Peyer's patch (tissue), 4 donors: ENCODE measurements around the gene DCP1B. TPM values are rescaled to one million over a fixed set of nuclear protein-coding genes. Genes with fewer than 3 reads are reported as not detected.

Experiments
- DNase-seq, 3 donors: peaks; one replicate each; pipeline ENCODE4 v3.0.0-alpha.2; 2017 to 2019
- H3K27ac ChIP-seq, 4 donors: fragments of 200-600 bp; sonication (generic); one replicate each; pipeline ENCODE4 v1.5.1; 2016 to 2019
- H3K27me3 ChIP-seq, 2 donors: fragments of 200-600 bp; sonication (generic); one replicate each; pipeline ENCODE4 v1.5.1; 2019
- H3K36me3 ChIP-seq, 3 donors: fragments of 200-600 bp; sonication (generic); one replicate each; pipeline ENCODE4 v1.5.1; 2016 to 2019
- H3K4me1 ChIP-seq, 4 donors: fragments of 200-600 bp; sonication (generic); one replicate each; pipeline ENCODE4 v1.5.1; 2016 to 2019
- H3K4me3 ChIP-seq, 4 donors: fragments of 200-600 bp; sonication (generic); 1 replicate in 3 of 4; 2 replicates in 1 of 4; pipeline ENCODE4 v1.5.1; 2016 to 2019; ENCODE audit warnings: mild to moderate bottlenecking in 1 of 4
- H3K9me3 ChIP-seq, 4 donors: fragments of 200-600 bp; sonication (generic); one replicate each; pipeline ENCODE4 v1.5.1; 2016 to 2019; ENCODE audit warnings: mild to moderate bottlenecking in 1 of 4
- POLR2A ChIP-seq, 2 donors: fragments of 450-650 bp; IDR thresholded peaks; one replicate each; pipeline ENCODE4 v1.5.1; 2017; ENCODE audit warnings: antibody characterized with exemption in 2 of 2, mild to moderate bottlenecking in 2 of 2, moderate library complexity in 2 of 2
- total RNA-seq, 4 donors: library from RNA; depleted of rRNA; stranded (reverse); fragments of >200 nt; gene quantifications; one replicate each; pipeline ENCODE4 v1.1.0, GENCODE V29; 2016
- TF ChIP-seq, protein P1 (sequence below), 6 experiments: fragments of 450-650 bp in 4 of 6; fragments of 200-600 bp in 2 of 6; sonication (generic) in 1 of 6; IDR thresholded peaks; one replicate each; pipeline ENCODE4 v1.5.1; 2017 to 2019; ENCODE audit warnings: antibody characterized with exemption in 6 of 6, mild to moderate bottlenecking in 3 of 6, moderate library complexity in 1 of 6

The DCP1B gene
- total RNA-seq, 4 donors from 2014 or later: 14.7 to 54.5 (median 18.6) TPM

DNA sequence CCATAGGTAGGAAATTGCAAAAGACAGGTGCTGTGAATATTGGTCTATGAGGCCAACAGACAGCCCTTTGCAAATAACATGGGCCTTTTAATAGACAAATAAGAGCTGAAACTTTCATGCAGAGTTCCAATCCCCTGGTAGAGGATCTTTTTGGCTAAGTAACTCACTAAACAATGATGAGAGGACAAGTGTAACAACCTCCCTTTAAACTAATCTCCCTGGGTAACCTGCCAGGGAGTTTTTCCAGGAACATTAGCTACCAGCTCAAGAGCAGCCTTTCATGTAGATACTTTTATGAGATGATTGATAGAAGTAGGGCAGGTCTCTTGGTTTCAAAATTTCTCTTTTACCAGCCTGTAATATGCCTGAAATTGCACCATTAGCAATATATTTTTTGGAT lies 34.8 kb upstream of the DCP1B start:
- no peaks in the 10 kb centered on the region for H3K36me3 ChIP-seq
- H3K27me3 ChIP-seq: no peaks in the 10 kb centered on the region
- H3K4me3 ChIP-seq: no peak overlapping the region
- no peak for DNase-seq
- no peak overlapping the region for H3K27ac ChIP-seq
- no peaks in the 10 kb centered on the region for H3K9me3 ChIP-seq
- H3K4me1 ChIP-seq: peaks cover 0 to 11% (median 5%) of the 10 kb centered on the region in 4 donors
- TF ChIP-seq, protein P1, sequence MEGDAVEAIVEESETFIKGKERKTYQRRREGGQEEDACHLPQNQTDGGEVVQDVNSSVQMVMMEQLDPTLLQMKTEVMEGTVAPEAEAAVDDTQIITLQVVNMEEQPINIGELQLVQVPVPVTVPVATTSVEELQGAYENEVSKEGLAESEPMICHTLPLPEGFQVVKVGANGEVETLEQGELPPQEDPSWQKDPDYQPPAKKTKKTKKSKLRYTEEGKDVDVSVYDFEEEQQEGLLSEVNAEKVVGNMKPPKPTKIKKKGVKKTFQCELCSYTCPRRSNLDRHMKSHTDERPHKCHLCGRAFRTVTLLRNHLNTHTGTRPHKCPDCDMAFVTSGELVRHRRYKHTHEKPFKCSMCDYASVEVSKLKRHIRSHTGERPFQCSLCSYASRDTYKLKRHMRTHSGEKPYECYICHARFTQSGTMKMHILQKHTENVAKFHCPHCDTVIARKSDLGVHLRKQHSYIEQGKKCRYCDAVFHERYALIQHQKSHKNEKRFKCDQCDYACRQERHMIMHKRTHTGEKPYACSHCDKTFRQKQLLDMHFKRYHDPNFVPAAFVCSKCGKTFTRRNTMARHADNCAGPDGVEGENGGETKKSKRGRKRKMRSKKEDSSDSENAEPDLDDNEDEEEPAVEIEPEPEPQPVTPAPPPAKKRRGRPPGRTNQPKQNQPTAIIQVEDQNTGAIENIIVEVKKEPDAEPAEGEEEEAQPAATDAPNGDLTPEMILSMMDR (IDR thresholded peaks at IDR 0.05): no peak
- TF ChIP-seq POLR2A (IDR thresholded peaks at IDR 0.05): no peak

DNA sequence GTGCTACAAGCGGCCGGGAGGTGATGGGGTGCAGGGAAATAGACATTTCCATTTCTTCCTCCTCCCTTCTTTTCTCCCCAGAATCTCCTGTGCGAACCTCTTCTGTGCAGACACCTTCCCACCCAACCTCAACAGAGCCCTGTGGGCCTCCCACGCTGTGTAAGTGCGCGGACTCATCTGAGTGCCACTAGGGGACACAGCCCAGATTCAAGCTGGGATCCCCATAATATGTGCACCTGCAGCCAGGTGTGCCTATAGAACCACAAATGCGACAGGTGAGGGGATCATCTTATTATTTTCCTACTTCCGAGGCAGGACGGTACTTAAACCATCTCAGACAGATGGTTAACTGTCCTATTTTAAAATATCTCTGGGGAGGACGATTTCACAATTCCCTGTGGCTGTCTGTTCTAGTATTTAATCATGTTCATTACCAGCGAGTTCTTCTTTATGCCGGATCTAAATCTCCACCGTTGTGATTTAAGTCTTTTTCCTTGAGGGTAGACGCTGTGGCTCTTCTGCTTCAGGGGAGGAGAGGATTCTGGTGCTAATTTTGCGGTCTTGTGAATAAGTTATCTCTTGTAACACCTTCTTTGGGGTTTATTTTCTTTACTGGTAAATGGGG lies 31.3 kb upstream of the DCP1B start:
- Histone ChIP-seq H3K36me3 (no peaks in the 10 kb centered on the region), H3K4me1 (peaks cover 0 to 11% (median 5%) of the 10 kb centered on the region in 4 donors), H3K27me3 (no peaks in the 10 kb centered on the region), H3K27ac (no peak overlapping the region), H3K4me3 (peak overlapping the region in 3 of 4 donors; percentile 38 to 54 (median 41)), H3K9me3 (no peaks in the 10 kb centered on the region)
- no peak for DNase-seq
- TF ChIP-seq, protein P1 (IDR thresholded peaks at IDR 0.05): no peak
- no peak for TF ChIP-seq POLR2A (IDR thresholded peaks at IDR 0.05)

DNA sequence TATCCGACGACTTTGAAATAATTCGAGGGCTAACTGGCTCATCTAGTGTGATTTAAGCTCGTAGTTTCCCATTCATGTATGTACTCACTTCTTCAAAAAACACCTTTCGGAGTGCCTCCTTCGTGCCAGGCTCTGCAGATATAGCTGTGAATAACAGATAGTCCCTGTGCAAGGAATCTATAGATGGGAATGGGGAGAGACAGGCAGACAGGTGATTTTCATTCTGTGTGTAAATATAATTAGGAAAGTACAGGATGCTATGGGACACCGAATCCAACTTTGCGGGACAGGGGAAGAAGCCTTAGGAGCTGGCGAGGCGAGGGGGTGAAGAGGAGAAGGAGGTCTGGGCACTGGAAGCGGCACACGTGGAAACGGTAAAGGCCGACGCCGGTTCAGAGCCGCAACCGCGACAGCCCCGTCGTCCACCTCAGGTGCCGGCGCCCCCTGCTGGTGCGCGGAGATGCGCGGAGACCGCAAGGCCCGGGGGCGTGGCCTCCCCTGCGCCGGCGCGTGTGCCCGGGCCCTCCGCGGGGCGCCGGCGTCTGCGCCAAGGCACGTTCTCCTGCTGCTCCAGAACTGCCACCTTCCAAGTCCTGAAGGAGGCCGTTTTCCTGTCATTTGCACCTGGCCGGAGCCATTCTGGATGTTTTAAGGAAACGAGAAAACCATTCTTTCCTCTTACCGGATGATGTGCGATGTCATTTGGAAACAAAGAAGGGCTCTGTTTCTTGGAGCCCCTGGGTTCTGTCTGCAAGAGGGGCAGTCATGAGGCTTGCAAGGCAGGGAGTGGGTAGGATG lies 30.6 kb upstream of the DCP1B start:
- no peak for TF ChIP-seq POLR2A (IDR thresholded peaks at IDR 0.05)
- TF ChIP-seq, protein P1 (IDR thresholded peaks at IDR 0.05): peak; percentile 74 to 97 (median 94)
- H3K27me3 ChIP-seq: no peaks in the 10 kb centered on the region
- H3K4me3 ChIP-seq: peak overlapping the region; percentile 20 to 54 (median 40)
- H3K36me3 ChIP-seq: no peaks in the 10 kb centered on the region
- peak; percentile 78 to 94 (median 91) for DNase-seq
- no peaks in the 10 kb centered on the region for H3K9me3 ChIP-seq
- no peak overlapping the region for H3K27ac ChIP-seq
- H3K4me1 ChIP-seq: peaks cover 0 to 11% (median 5%) of the 10 kb centered on the region in 4 donors

DNA sequence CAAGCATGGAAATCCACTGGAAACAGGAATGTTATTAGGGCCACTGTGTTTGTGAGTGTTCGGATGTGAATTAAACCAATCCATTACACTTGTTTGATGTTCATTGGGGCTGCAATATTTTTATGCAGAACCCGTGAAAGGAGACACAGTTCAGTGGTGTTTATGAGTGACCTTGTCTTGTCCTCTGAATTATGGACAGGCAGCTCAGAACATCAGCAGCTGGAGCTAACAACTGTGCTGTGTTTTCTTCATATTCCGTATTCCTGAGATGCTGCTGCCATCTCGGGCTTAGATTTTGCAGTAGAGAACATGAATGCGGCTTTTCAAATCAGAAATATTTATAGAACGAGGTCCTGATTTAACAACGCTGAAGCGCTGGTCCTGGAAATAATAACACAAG lies 28.2 kb upstream of the DCP1B start:
- no peak for DNase-seq
- Histone ChIP-seq H3K4me1 (peaks cover 0 to 11% (median 5%) of the 10 kb centered on the region in 4 donors), H3K27ac (no peak overlapping the region), H3K36me3 (no peaks in the 10 kb centered on the region), H3K4me3 (no peak overlapping the region), H3K27me3 (no peaks in the 10 kb centered on the region), H3K9me3 (no peaks in the 10 kb centered on the region)
- TF ChIP-seq, protein P1 (IDR thresholded peaks at IDR 0.05): no peak
- no peak for TF ChIP-seq POLR2A (IDR thresholded peaks at IDR 0.05)

DNA sequence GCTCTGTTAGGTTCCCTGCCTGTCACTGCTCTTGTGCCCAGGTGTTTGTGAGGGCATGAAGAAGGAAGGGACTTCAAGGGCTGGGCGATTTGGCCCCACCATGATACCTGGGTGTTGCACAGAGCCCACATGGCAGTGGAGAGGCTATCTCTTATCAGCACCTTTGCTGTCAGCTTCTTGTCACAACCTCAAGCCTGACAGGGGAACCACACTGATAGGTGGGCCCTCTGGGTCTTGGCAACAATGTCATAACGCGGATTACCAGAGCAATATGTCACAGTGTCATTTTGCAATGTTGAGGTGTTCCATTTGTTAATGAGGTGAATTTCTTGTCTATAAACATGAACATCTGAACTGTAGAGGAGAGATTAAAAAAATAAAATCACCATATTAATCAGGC lies 25.6 kb upstream of the DCP1B start:
- TF ChIP-seq, protein P1 (IDR thresholded peaks at IDR 0.05): no peak
- TF ChIP-seq POLR2A (IDR thresholded peaks at IDR 0.05): no peak
- no peak overlapping the region for H3K4me3 ChIP-seq
- no peak for DNase-seq
- no peaks in the 10 kb centered on the region for H3K9me3 ChIP-seq
- H3K27ac ChIP-seq: no peak overlapping the region
- H3K27me3 ChIP-seq: no peaks in the 10 kb centered on the region
- no peaks in the 10 kb centered on the region for H3K36me3 ChIP-seq
- peaks cover 0 to 4% (median 2%) of the 10 kb centered on the region in 4 donors for H3K4me1 ChIP-seq
